Measurements from ENCODE around the gene SAE1.

DNA sequence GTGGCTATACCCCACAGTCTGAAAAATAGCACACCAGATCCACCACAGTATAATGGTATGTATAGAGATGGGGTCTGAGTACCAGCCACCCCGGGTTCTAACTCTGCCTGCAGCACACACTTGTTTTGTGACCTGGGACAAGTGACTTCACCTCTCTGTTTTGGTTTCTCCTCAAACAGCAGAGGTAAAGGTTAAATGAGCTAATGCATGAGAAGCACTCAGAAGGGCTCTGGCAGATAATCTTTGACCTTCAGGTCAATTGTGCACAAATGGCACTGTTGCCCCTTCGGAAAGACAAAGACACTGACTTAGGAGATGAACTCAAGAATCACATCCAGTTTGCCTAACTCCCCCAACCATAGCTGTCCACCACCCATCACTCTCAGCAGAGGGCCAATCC lies 24.8 kb upstream of the SAE1 start:
- TF ChIP-seq POLR2A (IDR thresholded peaks at IDR 0.05) = no peak
- no peak for TF ChIP-seq CTCF (IDR thresholded peaks at IDR 0.05)

Data from heart left ventricle (tissue), 13 donors.